HG03342 (cell line): Measurements from ENCODE around the gene HNRNPAB.

Source experiments
- ATAC-seq: cut with Tn5 transposase; IDR thresholded peaks from one replicate; pipeline ENCODE4 v1.9.1; 2021; ENCODE audit warnings: mild to moderate bottlenecking, moderate library complexity; ENCODE audit not compliant: unreplicated experiment

Gene HNRNPAB

DNA sequence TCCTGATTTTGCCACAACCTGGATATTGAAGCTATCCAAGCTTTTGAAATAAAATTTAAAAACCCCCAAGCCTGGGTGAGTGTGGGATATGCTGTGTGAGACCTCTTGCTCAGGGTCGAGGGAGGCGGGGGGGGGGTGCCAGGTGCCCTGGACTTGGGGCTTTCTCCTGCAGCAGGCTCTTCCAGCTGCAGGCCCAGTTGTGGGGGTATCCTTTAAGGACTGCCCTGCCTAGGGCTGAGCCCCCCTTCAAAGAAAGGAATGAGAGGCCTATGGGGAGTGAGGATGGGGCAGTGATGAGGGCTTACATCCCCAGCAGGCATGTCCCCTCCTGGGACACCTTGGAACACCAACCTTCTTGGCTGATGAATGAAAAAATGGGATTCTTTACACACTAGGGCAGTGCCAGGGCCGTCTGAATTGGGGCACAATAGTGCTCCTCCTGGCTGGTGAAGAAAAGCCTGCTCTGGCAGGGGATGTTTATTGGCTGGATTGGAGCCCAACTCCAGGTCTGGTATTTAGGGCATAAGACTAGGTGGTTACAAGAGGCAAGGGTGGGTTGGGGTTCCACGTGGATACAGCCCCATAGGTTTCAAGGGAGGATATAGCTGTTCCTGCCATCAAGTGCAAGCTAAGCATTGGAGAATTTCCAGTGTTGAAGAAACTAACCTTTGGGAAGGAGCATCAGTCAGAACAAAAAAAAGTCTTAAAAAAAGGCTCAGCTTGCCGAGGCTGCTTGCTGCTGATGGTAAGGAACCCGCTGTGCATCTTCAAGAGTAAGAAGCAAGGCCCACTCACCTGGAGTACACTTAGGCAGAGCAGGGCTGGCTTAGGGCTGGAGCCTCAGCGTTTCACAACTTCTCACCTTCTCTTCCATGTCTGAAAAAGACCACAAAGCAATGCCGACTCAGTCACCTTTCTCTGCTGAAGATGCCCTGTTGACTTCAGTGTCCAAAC, 7.0 kb downstream of the HNRNPAB start:
- no peak for ATAC-seq

DNA sequence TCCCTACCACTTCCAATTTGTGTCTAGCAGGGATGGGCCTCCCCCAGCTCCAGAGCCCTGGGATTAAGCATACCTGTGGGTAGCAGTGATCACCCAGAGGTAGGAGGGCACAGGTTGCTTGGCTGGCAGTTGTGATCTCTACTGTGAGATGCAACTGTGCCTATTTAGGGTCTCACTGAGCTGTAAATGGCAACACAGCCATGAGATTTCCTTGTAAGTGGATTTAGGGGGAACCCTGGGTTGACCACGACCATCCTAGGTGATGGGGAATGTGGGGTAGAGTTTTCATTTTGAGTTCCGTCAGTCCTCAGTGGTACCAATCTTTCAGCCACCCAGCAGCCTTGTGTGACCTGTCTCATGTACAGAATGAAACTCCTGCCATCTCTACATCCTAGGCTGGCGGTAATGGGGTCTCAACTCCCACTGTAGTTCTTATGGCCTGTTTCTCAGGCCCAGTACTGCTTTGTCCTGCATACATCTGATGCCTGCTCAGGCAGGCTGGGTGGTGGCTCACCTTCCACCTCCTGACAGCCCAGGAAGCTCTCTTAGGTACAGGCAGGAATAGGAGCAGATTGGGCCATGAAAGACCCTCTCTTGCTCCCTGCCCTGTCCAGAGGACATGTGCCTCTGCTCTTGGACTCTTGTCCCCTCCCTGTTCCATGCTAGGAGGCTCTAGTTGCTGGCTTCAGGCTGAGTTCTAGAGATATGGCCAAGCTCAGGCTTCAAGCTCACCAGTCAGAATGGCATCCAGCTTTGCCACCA, 8.1 kb downstream of the HNRNPAB start:
- ATAC-seq = no peak

DNA sequence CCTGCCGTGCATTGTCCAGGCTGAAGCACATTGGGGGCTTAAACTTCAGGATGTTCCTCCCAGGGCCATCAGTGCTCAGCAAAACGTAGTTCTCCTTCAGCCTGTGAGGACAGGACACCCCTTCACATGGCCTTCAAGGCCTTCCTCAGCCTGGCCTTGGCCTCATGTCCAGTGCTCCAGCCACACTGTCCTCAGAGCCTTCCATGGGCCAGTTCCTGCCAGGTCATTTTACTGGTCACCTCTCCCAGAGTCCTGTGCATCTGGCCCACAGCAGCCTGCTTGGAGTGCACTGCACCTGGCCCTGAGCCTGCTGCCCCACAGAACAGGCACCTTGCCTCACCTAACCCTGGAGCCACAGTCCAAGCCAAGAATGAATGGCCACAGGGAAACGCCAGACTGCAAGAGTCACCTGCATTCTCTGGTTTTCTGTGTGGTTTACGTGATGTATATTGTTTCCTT, 8.7 kb downstream of the HNRNPAB start:
- no peak for ATAC-seq

DNA sequence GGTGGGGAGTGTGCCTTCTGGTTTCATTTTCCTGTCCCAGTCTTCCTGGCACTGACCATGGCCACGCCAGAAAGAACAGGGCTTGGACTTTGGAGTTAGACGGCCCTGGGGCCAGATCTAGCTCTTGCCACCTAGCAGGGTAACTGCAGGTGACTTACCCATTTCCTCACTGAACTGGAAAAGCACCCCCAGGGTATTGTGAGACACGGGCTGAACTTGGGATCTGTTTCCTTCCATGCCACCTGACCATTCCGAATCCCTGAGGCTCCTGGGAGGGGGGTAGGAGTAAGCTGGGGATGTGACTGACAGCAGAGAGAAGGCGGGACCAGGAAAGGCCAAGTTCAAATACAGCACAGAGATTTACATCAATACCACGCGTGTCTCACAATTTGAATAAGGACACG, 9.4 kb downstream of the HNRNPAB start:
- ATAC-seq = no peak

DNA sequence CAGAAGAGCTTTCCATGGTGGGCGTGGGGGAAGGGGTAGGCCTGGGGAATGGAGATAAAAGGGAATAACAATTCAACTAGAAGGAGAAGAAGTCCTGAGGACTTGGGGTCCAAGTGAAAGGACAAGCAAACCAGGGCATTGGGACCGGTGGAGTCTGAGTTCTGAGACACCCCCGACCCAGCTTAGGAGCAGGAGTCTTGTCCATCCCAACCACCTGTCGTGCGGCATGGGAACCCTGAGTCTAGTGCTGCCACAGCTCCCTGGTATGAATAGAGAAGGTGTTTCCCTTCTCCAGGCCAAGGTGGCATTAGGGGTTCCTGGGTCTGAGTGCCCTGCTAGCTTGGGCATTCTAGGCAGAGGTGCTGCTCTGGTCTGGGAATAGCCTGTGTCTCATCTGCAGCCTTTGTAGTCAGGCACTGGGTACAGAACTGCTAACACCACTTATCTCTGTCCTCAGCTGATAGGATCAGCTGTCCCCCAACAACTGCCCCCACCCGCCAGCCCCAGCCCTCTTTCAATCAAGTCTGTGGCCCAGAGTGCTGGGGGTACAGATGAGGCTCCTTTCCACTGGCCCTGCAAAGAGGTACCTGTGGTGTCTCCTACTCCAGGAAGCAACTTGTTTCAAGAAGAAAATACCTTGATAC, 9.9 kb downstream of the HNRNPAB start:
- no peak for ATAC-seq

DNA sequence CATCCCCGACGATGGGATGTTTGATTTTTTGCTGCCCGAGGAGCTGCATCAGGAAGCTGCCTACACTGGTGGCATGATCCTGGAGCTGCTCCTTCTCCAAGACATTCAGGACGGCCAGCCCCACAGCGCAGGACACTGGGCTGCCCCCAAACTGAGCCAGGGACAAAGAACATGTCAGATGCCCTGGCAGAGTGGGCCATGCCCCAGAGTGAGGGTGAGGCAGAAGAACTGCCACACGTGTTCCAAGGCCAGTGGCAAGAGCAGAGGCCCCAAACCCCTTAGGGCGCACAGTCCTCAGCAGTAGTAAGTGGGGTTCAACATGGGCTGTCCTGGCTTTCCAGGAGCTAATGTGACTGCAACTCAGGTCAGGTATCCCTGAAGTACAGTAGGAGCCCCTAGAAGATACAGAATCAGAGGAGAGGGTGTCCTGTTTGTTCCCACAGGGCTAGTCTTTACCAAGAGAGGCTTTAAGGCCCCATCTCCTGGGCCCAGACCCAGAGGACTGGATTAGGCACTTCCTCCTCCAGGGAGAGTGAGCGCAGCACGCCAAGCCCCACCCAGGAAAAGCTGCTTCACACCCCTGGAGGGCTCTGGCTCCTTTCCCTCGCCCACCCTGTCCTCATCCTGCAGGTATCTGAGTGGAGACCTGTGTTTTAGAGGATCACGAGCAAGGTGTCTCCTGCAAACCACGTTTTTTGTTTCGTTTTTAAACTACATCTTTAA, 11.1 kb downstream of the HNRNPAB start:
- no peak for ATAC-seq

DNA sequence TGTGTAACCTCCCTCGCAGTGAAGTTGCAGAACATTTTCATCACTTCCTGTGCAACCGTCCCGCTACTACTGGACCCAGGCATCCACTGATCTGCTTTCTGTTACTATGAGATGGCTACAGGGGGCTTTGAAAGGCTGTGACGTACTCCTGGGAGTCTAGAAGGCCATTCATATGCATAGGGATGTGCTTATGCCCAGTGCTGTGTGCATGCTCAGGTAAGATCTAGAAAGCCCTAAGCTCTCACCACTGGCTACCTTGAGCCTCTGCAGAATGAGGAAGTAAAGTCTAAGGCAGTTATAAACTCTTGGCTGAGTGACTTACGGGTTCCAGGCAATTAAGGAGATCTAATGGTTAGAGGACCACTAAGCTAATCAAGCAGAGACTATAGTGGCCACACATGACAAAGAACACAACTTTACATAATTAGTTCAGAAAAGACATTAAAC, 11.8 kb downstream of the HNRNPAB start:
- no peak for ATAC-seq

DNA sequence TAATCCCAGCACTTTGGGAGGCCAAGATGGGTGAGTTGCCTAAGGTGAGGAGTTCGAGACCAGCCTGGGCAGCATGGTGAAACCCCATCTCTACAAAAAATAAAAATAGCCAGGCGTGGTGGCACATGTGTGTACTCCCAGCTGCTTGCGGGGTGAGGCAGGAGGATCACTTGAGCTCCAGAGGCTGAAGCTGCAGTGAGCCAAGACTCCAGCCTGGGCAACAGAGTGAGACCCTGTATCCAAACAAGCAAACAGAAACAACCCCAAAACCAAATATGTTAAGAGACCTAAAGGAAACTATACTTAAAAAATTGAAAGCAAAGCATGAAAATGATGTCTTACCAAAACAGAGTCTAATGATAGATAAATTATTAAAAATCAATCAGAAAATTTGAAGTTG, 12.4 kb downstream of the HNRNPAB start:
- no peak for ATAC-seq

DNA sequence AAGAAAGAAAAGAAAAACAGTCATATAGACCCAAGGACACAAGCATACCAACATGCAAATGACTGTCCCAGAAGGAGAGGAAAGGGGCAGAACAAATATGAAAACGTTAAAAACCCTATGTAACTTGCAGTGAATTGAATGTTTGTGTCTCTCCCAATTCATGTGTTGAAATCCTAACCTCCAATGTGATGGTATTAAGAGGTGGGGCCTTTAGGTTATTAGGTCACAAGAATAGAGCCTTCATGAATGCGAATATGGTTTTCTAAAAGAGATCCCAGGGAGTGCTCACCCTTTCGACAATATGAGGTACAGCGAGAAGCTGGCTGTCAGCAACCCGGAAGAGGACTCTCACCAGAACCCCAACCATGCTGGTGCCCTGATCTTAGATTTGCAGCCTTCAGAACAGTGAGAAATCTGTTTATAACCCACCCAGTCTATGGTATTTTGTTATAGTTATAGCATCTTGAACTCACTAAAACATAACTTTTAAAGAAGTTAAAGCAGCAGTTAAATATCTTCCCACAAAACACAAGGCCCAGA, 14.0 kb downstream of the HNRNPAB start:
- no peak for ATAC-seq

DNA sequence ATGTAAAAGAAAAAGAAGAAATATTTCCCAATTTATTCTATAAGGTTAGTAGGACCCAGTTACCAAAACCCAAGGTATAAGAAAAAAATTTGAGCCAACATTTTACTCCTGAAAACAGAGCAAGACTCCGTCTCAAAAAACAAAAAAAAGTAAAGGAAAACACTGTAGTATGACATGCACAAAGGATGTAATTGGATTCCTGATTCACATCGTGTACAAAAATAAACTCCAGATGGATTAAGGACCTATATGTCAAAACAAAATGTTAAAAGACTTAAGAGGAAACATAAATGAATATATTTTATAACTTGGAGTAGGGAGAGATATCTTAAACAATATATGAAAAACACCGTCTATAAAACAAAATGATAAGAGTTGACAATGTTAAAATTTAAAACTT, 14.5 kb downstream of the HNRNPAB start:
- no peak for ATAC-seq

DNA sequence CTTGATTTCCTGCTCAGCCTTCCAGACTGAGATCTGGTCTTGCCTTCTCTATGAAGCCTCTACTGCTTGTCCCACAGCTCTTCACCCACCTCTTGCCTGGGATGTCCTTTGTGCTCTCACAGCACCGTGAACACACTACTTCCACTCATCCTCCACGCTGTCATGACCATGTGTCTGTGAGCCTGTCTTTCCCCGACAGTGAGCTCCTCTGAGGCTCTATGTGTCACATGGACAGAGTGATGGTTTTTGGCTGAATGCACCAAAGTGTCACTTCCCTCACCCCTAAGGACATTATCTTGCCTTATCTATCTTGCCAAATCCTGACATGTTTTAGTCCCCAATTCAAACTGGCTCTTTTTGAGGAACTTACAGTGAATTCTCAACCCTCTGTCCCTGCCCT, 16.9 kb downstream of the HNRNPAB start:
- no peak for ATAC-seq

DNA sequence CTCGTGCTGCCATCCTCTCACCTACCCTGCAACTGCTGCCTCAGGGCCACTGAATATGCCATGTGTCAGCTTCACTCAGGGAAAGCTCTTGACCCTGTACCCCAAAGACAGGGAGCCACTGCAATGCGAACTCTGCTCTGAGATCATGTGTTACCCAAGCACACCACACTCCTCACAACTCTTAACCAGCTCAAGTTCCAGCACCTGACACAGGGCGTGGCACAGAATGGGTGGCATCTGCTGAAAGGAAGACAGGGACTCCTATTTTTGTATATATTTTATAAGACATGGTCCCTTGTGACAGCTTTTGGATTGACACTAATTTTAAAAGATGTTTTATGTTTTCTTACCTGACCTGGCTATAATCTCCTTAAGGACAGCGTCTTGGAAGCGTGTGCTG, 17.5 kb downstream of the HNRNPAB start:
- no peak for ATAC-seq

DNA sequence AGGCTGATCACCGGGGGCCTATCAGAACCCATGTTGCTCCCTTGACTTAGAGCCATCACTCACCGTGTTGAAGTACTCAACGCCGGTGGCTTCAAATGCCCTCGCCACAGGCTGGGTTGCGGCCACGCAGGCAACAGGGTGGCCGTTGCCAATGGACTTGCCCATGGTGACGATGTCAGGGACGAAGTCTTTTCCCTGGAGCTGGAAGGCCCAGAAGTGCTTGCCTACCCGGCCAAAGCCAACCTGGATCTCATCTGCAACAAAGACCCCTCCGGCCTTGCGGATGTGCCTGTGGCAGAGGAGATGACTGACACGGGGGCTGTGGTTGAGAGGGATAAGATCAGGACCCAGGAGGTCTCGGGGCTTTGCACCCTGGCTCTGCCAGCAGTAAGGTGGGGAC, 18.0 kb downstream of the HNRNPAB start:
- no peak for ATAC-seq

DNA sequence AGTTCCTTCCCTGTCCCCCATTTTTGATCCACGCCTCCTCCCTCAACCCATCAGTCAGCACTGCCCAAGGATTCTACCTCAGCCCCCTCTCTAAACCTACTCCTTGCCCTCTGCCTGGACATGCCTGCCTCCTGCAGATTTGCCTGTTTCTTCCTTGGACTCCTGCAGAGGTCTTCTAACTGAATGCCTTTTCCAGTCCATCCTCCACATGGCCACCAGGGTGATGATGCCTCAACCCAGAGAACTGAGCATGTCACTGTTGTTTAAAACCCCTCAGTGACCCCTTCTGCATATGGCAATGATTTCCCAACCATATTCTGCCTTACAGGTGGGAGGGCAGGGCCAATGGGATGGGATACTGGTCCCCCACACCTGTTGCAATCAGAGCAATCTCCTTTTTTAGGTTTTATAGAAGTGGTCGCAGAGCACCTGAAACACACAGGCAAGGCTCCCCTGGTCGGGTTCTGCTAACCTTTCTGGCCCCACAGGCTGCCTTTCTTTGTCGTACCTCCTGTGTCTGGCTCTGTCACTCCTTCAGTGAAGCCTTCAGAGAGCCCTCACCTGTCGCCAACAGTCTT, 19.0 kb downstream of the HNRNPAB start:
- ATAC-seq = no peak

DNA sequence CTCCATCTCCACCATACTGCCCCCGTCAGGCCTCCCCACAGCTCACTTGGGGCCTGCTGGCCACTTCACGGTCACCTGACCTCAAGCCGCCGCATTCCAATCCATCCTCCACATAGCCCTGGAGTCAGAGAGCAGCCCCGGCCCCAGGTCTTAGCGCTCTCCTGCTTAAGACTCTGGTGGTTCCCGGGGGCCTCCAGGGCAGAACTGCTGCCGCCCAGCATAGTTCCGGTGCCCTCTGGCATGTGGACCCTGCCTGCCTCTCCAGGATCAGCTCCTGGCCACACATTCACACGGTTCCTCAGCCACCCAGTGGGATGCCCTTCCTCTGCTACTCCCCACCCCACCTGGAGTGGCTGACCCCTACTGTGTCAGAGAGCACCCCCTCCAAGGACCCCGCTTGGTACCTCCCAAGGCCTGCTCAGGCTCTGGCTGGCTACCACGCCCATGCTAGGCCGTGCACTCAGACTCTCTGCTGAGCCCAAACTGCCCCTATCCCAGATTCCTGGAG, 19.5 kb downstream of the HNRNPAB start:
- no peak for ATAC-seq

DNA sequence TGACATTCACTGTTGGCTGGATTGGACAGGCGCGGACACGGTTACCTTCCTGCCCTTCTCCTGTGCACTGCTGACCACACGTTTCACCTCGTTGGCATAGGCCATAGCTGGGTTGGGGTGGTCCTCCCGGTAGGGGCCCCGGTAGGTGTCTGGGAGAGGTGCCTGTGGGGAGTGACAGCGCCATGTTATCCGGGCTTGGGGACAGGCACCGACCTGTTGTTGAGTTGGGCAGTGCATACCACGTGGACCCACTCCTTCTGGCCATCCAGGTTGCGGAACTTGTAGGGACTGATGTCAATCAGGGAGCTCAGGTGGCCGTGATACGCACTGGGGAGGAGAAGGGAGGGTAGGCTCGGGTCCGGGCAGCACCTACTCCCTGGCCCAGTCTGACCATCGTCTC, 20.1 kb downstream of the HNRNPAB start:
- no peak for ATAC-seq

DNA sequence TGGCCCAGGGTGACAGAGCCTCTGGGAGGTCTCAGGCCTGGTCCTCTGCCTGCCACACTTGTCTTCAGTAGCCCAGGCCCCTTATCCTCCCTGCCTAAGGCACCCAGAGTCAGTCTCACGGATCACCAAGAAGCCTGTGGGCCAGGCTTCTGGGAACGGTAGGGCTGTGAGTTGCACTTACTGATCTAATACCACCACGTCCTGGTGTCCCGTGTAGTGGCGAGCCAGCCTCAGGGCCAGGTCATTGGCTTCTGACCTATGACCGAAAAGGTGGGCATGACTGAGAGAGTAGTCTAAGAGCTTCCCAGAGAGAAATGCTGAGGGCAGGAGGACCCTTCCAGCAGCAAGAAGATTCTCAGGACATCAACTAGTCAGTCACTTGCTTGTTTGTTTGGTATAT, 20.8 kb downstream of the HNRNPAB start:
- no peak for ATAC-seq

DNA sequence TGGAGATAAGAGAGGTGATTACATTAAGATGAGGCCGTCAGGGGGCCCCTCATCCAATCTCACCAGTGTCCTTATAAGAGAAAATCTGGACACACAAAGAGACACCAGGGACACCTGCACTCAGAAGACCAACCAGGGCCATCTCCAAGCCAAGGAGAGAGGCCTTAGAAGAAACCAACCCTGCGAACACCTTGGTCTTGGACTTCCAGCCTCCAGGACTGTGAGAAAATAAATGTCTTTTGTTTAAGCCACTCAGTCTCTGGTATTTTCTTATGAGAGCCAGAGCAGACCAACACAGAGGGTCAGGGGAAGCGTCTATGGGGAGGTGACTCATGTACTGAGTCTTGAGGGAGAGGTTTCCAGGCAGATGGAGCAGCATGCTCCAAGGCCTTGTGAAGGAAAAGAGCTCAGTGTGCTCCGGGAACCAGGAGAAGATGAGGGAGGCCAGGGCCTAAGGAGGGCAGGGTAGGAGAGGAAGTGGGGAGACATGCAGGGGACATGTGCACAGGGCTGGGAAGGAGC, 22.9 kb downstream of the HNRNPAB start:
- ATAC-seq = no peak

DNA sequence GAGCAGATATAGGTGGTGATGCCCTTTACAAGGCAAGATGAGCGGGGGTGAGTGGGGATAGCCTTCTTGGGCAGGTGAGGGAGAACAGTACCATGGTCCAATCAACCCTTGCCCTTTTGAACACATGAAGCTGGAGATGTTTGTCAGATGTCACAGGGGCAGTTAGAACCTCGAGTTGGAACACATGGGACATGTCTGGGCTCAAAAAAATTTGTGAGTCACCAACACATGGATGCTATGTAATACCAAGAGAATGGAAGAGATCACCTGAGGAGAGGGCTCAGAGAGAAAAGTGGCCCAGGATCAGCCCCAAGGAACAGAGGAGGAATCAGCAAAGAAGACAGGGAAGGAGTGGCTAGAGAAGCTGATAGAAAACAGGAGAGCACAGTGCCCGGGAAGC, 23.6 kb downstream of the HNRNPAB start:
- ATAC-seq = no peak

DNA sequence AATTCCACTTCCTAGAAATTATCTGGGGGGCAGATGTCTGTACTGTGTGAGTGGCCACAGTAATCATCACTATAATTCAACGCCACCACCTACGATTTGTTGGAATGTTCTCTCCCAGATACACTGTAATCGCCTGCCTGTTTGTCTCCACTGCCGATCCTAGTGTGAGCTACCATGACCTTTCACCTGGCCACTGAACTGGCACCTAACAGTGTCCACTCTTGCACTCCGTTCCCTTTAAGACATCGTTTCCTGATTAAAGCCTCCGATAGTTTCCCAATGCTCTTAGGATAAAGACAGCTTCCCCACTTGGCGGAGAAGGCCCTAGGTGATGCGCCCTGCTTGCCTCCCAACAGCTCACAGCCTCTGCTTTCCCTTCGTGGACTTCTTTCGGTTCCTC, 24.3 kb downstream of the HNRNPAB start:
- ATAC-seq = no peak
